HG03025 (cell line): ENCODE measurements around the gene C1QTNF4.
"Not testable (repeated sequence)": the region's sequence is repeated elsewhere in the genome, so short reads cannot be mapped to it uniquely, and the experiment has no call there.

Experiments
- ATAC-seq: cut with Tn5 transposase; IDR thresholded peaks from one replicate; pipeline ENCODE4 v1.9.1; 2021; ENCODE audit warnings: mild to moderate bottlenecking, moderate library complexity; ENCODE audit not compliant: unreplicated experiment, low FRiP score

Gene C1QTNF4

DNA sequence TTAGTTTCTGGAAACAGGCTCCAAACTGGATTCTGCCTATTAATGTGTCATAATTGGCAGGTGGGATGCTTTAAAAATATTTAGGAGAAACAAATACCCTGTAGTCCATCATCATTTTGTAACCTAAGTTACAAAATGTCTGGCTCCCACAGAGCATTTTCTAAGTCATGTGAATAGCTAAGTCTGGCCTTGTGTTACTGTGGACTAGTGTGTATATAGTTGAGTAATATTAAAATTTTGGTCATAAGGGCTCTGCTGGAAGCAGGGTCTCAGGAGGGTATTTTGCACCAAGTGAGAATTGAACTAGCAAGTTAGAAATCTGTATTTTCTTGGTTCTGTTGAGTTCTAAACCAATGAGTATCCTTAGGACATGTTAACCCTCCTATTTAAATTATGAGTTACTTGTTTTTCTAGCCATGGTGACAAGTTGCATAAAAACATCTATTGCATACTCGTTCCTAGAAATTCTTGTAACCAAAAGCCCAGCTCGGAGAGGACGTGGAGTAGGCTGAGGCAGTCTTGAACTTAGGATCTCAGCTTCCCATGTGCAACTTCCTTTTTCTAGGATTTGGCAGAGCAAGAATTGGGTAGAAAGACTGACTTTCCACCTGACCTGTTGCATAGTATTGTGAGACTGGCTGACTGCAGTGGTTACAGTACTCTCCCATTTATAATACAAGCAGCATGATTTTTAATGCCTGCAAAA lies 23.4 kb downstream of the C1QTNF4 start:
- ATAC-seq, result no peak

DNA sequence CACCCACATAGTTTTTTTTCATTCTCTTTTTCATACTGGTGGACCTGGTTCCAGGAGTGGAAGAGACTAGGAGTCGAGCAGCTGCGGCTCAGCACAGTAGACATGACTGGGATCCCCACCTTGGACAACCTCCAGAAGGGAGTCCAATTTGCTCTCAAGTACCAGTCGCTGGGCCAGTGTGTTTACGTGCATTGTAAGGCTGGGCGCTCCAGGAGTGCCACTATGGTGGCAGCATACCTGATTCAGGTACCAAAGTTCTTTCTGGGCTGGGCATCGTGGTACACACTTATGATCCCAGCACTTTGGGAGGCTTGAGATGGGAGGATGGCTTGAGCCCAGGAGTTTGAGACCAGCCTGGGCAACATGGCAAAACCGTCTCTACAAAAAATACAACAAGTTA lies 24.6 kb downstream of the C1QTNF4 start:
- ATAC-seq, result no peak

DNA sequence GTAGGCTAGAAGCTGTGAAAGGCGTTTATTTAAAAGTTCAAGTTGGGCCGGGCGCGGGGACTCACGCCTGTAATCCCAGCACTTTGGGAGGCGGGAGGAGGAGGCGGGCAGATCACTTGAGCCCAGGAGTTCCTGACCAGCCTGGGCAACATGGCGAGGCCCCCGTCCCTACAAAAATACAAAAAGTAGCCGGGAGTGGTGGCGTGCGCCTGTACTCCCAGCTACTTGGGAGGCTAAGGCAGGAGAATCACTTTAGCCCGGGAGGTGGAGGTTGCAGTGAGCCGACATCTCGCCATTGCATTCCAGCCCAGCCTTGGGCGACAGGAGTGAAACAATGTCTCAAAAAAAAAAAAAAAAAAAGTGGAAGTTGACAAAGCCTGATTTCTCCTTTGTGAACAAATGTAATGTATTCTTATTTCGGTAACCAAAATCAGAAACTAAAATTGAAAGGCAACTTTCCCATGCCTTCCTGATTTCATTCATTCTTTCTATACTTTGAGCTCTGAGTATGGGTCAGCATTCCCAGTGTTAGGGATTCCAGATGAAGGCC lies 28.0 kb downstream of the C1QTNF4 start:
- ATAC-seq, result no peak

DNA sequence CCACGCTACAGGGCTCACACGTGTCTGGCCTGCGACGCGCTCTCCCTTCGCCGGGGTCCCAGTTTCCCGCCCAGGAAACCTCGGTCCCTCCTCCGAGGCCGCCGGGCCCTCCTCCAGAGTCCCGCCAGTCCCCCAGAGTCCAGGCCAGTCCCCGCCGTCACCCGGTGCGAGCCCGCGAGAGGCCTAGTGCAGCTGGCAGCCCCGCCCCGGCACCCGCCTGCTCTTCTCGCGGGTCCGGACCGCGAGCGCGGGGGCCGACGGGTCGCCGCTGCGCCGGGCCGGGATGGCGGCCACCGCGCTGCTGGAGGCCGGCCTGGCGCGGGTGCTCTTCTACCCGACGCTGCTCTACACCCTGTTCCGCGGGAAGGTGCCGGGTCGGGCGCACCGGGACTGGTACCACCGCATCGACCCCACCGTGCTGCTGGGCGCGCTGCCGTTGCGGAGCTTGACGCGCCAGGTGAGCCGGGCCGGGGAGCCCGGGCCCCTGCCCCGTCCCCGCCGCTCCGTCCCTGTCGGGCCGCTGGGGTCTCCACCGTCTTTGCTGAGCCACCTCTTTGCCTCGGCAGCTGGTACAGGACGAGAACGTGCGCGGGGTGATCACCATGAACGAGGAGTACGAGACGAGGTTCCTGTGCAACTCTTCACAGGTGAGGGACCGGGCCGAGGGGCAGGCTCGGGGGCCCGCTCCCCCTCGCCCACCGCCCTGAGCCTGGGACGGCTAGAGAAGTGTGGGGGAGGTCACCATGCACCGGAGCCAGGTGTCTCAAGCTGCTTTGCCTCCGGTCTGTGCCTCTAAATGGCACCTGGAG lies 28.7 kb downstream of the C1QTNF4 start, which contains the start of gene PTPMT1:
Gene PTPMT1 (plus strand): TSS at position 260 of the 809 bp plus-strand sequence. CDS start 24 bp downstream, at position 284.
- ATAC-seq, result no peak

GRCh38 chr11:47564933-47565339 lies 29.3 kb downstream of the C1QTNF4 start:
- ATAC-seq, result no peak

DNA sequence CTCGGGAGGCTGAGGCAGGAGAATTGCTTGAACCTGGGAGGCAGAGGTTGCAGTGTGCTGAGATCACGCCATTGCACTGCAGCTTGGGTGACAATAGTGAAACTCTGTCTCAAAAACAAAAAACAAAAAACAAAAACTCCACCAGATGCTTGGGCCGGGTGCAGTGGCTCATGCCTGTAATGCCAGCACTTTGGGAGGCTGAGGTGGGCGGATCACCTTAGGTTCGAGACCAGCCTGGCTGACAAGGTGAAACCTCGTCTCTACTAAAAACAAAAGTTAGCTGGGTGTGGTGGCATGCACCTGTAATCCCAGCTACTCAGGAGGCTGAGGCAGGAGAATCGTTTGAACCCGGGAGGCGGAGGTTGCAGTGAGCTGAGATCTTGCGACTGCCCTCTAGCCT lies 29.8 kb downstream of the C1QTNF4 start:
- not testable (repeated sequence) for ATAC-seq

GRCh38 chr11:47562393-47562792 lies 31.8 kb downstream of the C1QTNF4 start:
- ATAC-seq, result not testable (repeated sequence)

DNA sequence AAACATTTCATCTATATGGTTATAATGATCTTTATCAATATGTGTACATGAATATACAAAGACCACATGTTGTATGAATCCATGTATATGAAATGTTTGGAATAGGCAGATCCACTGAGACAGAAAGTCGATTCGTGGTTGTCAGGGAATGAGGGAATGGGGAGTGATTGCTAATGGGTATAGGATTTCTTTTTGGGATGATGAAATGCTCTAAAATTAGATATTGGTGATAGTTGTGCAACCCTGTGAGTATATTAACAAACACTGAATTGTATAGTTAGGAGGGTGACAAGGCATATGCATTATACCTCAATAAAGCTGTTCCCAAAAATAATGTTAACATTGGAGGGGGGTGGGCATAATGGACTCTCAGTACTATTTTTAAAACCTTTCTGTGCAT lies 33.8 kb downstream of the C1QTNF4 start:
- ATAC-seq, result no peak

DNA sequence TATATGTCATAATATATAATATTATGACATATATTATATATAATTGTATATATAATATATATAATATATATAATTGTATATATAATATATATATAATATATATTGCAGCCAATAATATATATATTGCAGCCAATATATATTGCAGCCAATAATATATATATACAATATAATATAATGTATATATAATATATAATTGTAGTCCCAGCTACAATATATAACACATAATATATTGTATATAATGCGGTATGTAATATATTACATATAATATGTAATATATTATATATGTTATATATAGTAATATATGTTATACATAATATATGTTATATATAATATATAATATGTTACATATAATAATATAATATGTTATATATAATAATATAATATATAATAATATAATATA lies 35.5 kb downstream of the C1QTNF4 start:
- ATAC-seq, result no peak

- ATAC-seq, result not testable (repeated sequence)
Observed at GRCh38 chr11:47557004-47557403, 37.2 kb downstream of the C1QTNF4 start.

GRCh38 chr11:47553406-47553743 lies 40.8 kb downstream of the C1QTNF4 start:
- peak; percentile 13 for ATAC-seq

DNA sequence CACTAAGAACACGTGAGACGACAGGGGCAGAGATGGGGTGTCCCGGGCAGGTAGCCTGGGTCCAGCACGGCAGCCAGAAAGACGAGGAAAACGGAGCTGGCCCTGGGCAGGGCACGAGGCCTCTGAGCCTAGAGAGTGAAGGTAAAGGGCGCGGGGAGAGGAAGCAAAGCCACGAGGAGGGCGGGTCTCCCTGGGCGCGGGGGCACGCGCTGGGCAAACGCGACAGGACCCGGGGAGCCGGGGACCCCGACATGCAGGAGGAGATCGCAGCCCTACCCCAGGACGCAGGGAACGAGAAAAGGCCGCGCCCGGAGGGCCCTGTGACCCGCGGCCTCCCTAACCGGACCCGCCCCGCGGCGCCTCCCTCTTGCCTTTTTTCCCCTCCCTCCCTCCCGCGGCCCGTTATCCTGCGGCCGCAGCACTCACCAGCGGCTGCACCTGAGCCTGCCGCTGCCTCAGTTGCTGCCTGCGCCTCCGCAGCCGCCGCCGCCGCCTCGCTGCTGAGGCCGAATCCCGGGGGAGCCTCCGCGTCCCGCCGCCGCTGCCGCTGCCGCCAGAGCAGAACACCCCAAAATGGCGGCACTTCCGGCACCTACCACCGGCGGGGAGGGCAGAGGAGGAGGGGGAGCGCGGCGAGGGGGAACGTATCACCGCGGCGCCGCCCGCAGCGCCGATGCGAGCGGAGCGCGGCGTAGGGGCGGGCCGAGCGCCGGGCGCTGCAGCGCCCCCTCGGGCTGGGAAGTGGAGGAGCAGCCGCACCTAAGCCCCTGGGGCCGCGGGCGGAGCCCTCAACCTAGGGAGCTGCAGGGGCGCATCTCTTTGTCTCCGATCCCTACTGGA lies 41.4 kb downstream of the C1QTNF4 start, which contains the start of gene CELF1:
Gene CELF1 (minus strand): TSS at position 567 of the 840 bp plus-strand sequence. CDS start 53,609 bp downstream, outside the sequence.
- peak; percentile 91 for ATAC-seq

GRCh38 chr11:47552056-47552565 lies 42.1 kb downstream of the C1QTNF4 start:
- no peak for ATAC-seq

GRCh38 chr11:47551086-47551485 lies 43.1 kb downstream of the C1QTNF4 start:
- ATAC-seq, result no peak

DNA sequence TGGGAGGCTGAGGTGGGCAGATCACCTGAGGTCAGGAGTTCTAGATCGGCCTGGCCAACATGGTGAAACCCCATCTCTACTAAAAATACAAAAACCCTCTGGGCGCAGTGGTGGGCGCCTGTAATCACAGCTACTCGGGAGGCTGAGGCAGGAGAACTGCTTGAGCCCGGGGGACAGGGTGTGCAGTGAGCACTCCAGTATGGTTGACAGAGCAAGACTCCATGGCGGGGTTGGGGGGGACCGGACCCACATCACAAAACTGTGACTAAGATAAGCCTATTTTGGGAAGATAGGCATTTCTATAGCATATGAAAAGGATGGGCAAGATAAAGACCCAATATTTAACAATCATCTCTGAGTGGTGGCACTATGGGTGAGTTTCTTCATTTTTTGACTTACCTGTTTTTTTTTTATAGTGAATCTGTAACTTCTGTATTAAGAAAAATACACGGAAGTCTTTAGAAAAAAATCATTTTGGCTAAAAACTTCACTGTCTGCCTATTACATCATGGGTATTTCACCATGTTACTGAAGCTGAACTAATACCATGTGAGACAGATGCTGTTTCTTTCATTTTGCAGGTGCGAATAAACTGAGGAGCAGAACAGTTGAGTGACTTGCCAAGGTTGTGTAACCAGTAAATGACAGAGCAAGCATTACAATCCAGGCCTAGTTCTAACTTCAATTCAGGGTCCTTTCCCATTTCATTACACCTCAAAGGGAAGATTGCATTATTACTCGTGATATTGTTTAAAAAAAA lies 43.7 kb downstream of the C1QTNF4 start:
- no peak for ATAC-seq

DNA sequence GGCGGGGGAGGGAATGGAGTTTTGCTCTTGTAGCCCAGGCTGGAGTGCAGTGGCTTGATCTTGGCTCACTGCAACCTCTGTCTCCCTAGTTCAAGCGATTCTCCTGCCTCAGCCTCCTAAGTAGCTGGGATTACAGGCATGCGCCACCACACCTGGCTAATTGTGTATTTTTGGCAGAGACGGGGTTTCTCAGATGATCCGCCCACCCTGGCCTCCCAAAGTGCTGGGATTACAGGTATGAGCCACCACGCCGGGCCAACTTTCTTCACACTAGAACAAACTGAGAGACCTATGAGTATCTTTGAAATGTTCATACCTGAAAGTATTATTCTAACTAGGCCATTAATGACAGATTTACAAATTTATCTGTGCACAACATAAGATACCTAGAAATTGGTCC lies 47.9 kb downstream of the C1QTNF4 start:
- ATAC-seq, result not testable (repeated sequence)

DNA sequence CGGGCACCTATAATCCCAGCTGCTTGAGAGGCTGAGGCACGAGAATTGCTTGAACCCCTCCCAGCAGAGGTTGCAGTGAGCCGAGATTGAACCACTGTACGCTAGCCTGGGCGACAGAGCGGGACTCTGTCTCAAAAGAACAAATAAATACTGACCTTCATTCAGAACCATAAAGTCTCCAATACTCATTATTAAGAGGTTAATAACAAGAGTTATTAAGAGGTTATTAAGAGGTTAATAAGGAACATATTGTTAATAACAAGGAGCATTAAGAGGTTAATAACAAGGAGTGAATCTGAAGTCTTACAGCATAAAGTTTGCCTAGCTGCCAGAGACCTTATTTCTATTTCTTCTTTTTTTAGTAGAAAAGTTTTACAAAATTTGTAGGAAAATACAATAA lies 48.9 kb downstream of the C1QTNF4 start:
- ATAC-seq, result no peak

DNA sequence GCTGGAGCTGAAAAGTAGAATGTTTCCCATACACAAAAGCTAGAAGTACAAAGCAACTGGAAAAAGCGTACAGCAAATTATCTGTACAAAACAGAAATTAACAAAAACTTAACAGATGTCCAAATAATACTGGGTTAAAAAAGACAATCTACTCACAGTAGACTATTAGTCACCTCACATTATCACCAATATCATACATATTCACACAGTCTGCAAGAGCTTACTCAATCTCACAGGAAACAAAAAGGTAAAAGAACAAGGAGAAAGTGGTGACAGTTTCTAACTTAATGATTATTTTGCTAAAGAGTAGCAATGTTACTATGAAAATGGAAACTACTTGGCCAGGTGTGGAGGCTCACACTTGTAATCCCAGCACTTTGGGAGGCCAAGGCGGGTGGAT lies 53.1 kb downstream of the C1QTNF4 start:
- no peak for ATAC-seq

DNA sequence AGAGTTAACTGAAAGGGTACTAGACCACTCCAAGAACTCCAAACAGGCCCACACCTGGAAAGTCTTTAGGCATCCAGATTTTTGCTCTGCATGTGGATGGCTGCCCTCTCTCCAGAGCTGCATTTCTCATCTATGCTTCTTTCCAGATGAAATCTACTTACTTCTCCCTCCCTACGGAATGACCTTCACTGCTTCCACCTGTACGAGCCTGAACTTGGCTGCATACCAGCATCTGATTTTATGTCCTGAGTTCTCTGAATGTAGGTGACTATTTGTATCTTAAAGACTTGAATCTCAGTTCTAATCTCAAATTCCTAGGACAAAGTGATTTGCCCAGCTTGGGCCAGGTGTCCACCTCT lies 54.6 kb downstream of the C1QTNF4 start:
- ATAC-seq, result no peak
